ENCODE measurements around the gene APOBEC3H.

Gene APOBEC3H

GRCh38 chr22:39110631-39111561 lies 13.9 kb downstream of the APOBEC3H start:
- DNase-seq (ENCODE audit: low spot score): no peak

DNA sequence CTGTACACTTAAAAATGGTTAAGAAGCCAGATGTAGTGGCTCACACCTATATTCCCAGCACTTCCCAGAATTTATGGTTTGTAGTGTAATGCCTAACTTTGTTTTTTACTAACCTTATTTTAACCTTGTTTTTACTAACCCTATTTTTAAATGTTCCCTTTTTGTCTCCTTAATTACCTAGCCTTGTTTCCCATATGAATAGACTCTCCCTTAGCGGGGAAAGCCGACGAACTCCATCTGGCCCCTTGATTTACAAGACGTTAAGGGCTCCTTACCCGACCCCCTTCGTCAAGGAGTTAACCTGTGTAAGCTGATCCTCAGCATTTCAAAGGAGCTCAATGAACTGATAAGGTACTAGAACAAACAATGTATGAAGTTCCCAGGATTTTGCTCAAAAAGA lies 17.1 kb downstream of the APOBEC3H start:
- no peak for DNase-seq (ENCODE audit: low spot score)

DNA sequence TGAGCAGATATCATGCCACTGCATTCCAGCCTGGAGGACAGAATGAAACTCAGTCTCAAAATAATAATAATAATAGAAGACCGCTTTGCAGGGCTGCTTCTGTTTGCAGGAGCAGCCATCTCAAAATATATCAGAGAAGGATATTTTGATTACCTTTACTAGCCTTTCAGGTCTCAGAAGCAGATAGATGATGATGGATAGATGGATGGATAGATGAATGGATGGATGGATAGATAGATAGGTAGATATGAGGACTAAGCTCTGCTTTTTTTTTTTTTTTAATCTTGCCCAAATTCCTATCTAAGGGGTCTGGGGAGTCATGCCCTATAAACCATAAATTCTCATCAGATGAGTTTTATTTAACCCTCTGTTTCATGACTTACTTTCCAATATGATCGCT lies 18.5 kb downstream of the APOBEC3H start:
- DNase-seq (ENCODE audit: low spot score): no peak

DNA sequence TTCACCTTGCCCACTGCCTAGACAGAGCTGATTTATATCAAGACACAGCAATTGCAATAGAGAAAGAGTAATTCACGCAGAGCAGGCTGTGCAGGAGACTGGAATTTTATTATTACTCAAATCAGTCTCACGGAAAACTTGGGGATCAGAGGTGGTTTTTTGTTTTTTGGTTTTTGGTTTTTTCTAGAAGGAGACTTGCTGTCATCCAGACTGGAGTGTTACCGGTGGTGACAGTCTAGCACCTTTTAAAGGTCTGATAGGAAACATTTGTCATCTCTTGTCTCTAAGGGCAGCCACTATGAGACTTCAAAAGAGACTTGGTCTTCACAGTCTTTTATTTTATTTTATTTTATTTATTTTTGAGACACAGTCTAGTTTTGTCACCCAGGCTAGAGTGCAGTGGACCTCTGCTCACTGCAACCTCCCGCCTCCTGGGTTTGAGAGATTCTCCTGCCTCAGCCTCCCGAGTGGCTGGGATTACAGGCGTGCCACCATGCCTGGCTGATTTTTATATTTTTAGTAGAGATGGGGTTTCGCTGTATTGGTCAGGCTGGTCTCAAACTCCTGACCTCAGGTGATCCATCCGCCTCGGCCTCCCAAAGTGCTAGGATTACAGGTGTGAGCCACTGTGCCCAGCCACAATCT lies 19.1 kb downstream of the APOBEC3H start:
- no peak for DNase-seq (ENCODE audit: low spot score)

GRCh38 chr22:39117585-39118191 lies 20.6 kb downstream of the APOBEC3H start:
- DNase-seq (ENCODE audit: low spot score): peak; percentile 79

GRCh38 chr22:39120983-39121382 lies 23.9 kb downstream of the APOBEC3H start:
- no peak for DNase-seq (ENCODE audit: low spot score)

DNA sequence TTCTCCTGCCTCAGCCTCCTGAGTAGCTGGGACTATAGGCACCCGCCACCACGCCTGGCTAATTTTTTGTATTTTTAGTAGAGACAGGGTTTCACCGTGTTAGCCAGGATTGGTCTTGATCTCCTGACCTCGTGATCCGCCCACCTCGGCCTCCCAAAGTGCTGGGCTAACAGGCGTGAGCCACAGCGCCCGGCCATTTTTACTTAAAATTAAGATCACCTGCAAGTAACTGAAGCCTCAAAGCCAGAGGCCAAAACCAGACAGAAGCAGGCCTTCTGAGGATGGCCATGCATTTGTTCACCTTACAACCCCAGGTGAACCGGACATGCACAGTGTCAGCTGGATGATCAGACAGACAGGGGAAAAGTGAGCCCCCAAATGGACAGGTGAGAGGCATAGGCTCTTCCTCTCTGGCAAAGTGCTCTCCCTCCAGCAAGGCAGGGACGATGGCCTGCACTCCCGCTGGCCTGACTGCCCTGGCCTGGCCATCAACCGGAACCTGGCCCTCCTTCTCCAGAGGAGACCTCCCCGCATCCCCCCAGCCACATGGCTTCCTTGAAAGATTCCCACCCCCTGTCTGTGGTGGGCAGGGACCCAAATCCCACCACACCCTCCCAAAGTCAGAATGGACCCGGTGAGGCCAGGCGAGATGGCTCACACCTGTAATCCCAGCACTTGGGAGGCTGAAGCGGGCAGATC lies 25.9 kb downstream of the APOBEC3H start:
- DNase-seq (ENCODE audit: low spot score): no peak

DNA sequence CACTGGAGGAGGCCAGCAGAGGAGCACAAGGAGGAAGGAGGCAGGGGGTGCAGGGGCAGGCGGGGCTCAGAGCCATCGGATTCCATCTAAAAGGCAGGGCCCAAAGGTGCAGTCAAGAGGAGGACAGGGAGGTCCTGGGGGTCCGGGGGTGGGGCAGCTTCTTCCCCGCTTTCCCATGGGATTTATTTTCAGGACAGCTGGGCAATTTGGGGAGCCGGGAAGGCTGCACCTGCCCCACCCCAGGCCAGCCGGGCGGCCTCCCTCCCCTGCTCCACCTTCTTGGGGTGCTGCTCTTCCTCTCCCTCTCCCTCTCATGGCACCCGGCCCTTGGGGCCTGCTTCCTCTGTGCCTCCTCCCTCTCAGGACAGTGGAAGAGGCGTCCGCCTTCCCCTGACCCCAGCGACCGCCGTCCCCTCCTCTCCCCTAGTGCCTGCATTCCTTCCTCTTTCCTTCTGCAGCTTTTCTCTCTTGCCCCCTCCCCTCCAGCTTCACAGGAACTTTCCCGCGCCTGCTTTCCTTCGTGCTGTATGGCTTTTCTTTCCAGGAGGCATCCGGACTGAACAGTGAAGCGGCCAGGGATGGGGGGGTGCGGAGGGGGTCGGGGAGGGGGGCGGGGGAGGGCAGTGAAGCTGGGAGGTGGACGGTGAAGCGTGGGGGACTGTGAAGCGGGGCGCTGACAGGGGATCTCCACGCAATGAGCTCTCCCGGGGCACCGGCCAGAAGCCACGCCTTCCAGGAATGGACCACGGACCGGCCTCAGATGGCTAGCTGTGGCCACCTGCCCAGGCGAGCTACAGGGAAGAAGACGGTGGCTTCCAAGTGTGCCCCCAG lies 26.9 kb downstream of the APOBEC3H start:
- DNase-seq (ENCODE audit: low spot score): no peak

DNA sequence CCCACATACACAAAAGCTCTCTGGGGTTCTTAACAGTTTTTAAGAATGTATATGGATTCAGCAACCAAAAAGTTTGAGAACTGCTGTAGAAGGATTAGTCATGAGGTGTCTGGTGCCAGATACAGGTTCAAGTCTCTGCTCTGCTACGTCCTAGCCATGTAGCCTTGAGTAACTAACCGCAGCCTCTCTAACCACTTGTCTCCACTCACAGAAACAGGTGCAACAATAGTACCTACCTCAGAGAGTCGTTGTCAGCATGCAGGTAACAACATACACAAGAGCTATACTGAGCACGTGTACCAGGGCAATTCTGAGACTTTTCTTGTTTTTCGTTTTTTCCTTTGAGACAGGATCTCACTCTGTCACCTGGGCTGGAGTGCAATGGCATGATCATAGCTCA lies 28.6 kb downstream of the APOBEC3H start:
- DNase-seq (ENCODE audit: low spot score): no peak

DNA sequence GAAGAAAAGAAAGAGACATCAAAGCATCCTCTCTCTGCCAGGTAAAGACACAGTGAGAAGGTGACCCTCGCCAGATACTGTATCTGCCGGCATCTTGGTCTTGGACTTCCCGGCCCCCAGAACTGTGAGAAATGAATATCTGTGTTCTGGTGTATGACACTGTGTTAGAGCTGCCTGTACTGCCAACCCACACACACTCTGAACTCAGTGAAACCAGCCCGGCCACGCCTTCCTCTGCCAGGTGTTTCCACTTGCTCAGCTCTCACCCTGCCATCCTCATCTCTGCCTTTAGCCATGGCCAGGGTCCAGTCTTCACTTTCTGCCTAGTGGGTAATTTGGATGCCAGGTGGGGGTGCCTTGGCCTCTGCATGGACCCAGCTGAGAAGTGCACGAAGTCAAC lies 31.5 kb downstream of the APOBEC3H start:
- no peak for DNase-seq (ENCODE audit: low spot score)

DNA sequence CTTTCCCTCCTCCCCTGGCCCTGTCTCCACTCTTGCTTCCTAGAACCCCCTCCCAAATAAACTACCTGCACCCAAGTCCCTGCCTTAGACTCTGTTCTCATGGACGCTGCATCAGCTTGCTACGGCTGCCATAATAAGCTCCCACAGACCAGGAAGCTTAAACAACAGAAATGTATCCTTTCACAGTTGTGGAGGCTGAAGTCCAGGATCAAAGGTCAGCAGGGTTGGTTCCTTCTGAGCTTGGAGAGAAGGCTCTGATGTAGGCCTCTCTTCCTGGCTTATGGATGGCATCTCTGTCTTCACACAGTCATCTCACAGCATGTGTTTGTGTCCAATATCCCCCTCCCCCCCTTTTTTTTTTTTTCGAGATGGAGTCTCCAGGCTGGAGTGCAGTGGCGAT lies 32.0 kb downstream of the APOBEC3H start:
- DNase-seq (ENCODE audit: low spot score): no peak

DNA sequence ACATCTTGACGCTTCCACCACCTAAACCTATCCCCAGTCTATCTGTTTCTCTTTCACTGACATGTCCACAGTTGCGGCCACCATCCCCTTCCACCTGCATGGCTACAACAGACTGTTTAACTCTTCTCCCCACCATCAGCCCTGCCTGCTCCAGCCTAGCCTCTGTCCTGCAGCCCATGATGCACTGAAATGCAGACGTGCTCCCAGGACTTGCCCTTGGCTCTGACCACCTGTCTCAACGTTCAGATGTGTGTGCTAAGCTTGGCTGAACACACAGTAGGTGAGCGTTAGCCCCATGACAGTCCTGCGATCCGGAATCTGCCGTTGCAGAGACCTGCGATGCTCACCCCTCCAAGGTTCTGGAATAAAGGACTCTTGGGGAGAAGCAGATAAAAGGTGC lies 32.7 kb downstream of the APOBEC3H start:
- no peak for DNase-seq (ENCODE audit: low spot score)

GRCh38 chr22:39130152-39130704 lies 33.2 kb downstream of the APOBEC3H start:
- no peak for DNase-seq (ENCODE audit: low spot score)

DNA sequence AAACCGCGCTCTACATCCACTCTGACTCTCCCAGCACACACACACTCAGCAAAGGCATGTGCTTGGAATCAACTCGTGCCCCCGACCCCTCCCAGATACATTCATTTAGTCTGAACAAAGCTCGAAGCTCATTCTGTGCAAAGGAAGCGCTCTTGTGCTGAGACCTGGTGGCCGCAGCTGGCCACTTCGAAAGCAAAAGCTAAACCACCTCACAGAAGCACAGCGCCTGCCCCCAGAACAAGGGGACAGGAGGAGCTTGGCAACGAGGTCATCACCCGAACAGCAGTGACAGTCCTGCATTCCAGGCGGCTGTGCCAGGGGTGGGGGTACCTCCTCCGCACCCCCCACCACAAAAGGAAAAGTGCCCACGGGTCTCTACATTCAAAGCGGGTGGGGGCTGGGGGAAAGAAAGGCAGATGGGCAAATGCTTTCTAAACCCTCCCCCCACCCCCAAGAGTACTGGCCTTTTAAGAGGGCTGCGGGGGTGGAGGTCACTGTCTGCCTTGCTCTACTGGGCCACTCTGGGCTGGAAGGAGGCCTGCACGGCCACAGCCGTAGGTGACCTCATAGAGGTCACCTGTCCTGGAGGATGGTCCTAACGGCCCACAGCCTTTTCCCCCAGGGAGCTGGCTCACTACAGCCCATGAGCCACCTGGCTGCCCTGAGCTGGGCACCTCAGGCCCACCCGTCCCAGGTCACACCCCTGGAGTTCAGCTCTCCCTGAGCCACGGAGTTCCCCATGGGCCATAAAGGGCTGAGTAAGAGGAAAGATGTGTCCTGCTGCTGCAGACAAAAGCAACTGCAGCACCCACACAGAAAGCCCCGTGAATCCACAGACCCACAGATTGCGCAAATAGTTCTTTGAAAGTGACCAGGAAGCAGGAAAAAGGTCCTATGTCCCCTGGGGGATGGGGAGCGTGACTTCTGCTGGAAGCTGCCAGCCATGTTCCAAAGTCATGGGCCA lies 34.1 kb downstream of the APOBEC3H start:
- no peak for DNase-seq (ENCODE audit: low spot score)

DNA sequence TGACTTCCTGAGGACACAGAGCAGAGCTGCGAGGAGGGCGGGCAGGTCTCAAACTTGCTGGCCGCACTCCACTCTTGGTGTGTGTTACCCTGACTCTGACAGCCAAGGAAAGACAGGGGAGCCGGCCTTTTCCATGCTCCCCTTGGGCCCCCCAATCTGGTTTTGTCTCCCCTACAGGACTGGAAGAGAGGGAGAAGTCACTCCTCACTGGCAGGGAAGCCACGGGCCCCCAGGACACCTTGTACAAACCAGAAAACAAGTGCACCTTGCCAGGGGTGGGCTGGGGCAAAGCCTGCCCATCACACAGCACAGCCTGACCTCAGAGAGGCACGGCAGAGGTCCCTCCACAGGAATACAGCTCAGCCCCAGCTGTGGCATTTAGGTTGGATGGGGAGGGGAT lies 35.2 kb downstream of the APOBEC3H start:
- no peak for DNase-seq (ENCODE audit: low spot score)

DNA sequence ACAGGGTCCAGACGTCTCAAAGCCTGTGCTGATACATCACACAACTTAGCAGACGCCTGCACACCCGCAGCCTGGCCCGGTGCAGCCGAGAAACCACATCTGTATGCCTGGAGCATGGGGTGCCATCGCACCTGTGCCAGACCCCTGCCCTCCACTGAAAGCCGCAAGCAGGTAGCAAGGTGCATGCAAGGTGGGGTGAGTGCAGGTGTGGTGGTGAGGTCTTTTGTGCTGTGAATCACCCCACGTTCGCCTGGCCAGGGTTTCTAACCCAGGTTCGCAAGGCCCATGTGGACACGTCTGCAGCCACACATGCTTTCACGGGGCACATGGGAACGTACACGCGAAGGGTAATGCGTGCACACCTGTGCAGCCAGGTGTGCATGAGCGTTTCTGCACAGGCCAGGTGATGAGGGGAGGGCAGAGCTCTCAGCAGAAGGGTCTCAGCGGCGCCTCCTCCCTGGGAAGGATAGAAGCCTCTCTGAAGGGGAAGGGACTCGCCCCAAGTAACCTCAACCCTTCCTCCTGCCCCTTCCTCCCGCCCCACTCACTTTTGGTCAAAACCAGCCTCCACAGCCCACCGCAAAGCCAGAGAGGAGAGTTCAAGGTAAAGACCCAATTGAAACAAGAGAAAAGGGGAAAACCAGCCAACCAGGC lies 36.0 kb downstream of the APOBEC3H start:
- DNase-seq (ENCODE audit: low spot score): no peak

DNA sequence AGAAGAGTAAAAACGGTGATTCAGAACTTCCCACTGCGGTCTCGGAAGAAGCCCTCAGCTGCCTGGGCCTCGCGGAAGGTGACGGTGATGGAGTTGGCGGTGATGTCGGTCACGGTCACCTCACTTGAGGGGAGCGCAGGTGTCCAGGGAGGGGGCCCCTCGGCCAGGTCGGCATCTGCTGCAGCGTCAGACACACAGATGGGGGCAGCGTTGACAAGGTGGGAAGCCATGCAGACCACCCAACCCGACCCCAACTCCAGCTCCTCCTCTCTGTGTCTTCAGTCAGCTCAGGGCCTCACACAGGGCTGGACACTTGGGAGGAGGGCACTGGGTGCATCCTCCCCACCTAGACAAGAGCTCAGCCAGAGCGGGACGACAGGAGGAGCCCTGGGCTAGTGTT lies 36.8 kb downstream of the APOBEC3H start:
- DNase-seq (ENCODE audit: low spot score): no peak

DNA sequence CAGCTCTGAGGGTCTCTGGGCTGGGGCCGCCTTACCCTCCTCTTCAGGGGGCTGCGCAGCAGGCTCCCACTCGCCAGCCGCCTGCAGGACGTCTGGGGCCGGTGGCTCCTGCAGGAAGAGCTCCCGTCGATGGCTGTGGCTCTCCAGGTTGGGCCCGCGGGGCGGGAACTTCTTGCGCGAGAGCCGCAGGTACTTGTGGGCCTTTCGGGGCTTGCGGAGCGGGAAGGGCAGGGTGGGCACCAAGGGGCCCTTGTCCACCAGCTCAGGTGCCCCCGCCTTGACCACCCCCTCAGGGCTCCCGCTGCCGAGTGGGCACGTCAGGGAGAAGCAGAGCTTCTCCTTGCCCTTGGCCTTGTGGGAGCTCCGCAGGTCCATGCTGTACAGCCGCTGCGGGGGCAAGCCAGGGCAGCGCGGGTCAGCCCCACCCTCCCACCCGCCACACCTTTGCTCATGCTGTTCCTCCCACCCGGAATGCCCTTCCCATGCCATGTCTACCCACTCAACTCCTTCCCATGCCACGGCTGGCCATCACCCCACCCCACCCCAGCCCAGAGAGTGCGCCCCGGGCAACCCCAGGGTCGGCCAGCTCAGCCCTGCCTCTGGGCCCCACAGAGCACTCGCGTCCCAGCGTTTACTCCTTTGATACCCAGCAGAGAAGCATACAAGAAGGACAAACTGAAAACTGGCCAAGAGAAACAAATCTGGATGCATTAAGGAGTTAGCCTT lies 37.5 kb downstream of the APOBEC3H start:
- no peak for DNase-seq (ENCODE audit: low spot score)
